GM21423 (cell line): ENCODE data around the gene RASGEF1B.

Experiments used
- ATAC-seq: cut with Tn5 transposase; IDR thresholded peaks from one replicate; pipeline ENCODE4 v1.9.1; 2021; ENCODE audit warnings: mild to moderate bottlenecking, moderate library complexity; ENCODE audit not compliant: unreplicated experiment

RASGEF1B gene

GRCh38 chr4:81466841-81467671, 4.7 kb downstream of the RASGEF1B start:
- no peak for ATAC-seq

- ATAC-seq, result no peak
Observed at GRCh38 chr4:81465406-81466340, 6.0 kb downstream of the RASGEF1B start.

- ATAC-seq, result no peak
Observed at GRCh38 chr4:81460834-81461233, 10.9 kb downstream of the RASGEF1B start.

- ATAC-seq, result no peak
Observed at GRCh38 chr4:81460191-81460701, 11.5 kb downstream of the RASGEF1B start.

GRCh38 chr4:81459228-81459627, 12.5 kb downstream of the RASGEF1B start:
- ATAC-seq, result no peak

GRCh38 chr4:81457921-81458520, 13.7 kb downstream of the RASGEF1B start:
- no peak for ATAC-seq

- ATAC-seq, result no peak
Observed at GRCh38 chr4:81457345-81457744, 14.4 kb downstream of the RASGEF1B start.

- ATAC-seq, result no peak
Observed at GRCh38 chr4:81455897-81456296, 15.8 kb downstream of the RASGEF1B start.

- no peak for ATAC-seq
Observed at GRCh38 chr4:81454948-81455347, 16.8 kb downstream of the RASGEF1B start.

- no peak for ATAC-seq
Observed at GRCh38 chr4:81454499-81454898, 17.2 kb downstream of the RASGEF1B start.

GRCh38 chr4:81453024-81453423, 18.7 kb downstream of the RASGEF1B start:
- ATAC-seq, result no peak

GRCh38 chr4:81452452-81453006, 19.2 kb downstream of the RASGEF1B start:
- ATAC-seq, result no peak

GRCh38 chr4:81449015-81449414, 22.7 kb downstream of the RASGEF1B start:
- ATAC-seq, result no peak

- no peak for ATAC-seq
Observed at GRCh38 chr4:81447566-81448229, 24.0 kb downstream of the RASGEF1B start.

GRCh38 chr4:81446634-81447033, 25.1 kb downstream of the RASGEF1B start:
- ATAC-seq, result no peak

GRCh38 chr4:81445196-81445595, 26.5 kb downstream of the RASGEF1B start:
- no peak for ATAC-seq

- no peak for ATAC-seq
Observed at GRCh38 chr4:81442484-81443085, 29.1 kb downstream of the RASGEF1B start.

- no peak for ATAC-seq
Observed at GRCh38 chr4:81440949-81441348, 30.8 kb downstream of the RASGEF1B start.

GRCh38 chr4:81436941-81437574, 34.6 kb downstream of the RASGEF1B start:
- no peak for ATAC-seq
